ENCODE results near the gene LPCAT4. TPM values are rescaled to one million over a fixed set of nuclear protein-coding genes. Genes with fewer than 3 reads are reported as not detected.
A peak's percentile ranks its signal among the peaks of the same experiment; 100 is the strongest.

LPCAT4 gene
- total and polyA plus RNA-seq, 9 of the 15 experiments (the other 6 are each of a cell fraction or from before 2014, with no cell fraction given): 7.3 to 34.3 (median 14.4) TPM

DNA sequence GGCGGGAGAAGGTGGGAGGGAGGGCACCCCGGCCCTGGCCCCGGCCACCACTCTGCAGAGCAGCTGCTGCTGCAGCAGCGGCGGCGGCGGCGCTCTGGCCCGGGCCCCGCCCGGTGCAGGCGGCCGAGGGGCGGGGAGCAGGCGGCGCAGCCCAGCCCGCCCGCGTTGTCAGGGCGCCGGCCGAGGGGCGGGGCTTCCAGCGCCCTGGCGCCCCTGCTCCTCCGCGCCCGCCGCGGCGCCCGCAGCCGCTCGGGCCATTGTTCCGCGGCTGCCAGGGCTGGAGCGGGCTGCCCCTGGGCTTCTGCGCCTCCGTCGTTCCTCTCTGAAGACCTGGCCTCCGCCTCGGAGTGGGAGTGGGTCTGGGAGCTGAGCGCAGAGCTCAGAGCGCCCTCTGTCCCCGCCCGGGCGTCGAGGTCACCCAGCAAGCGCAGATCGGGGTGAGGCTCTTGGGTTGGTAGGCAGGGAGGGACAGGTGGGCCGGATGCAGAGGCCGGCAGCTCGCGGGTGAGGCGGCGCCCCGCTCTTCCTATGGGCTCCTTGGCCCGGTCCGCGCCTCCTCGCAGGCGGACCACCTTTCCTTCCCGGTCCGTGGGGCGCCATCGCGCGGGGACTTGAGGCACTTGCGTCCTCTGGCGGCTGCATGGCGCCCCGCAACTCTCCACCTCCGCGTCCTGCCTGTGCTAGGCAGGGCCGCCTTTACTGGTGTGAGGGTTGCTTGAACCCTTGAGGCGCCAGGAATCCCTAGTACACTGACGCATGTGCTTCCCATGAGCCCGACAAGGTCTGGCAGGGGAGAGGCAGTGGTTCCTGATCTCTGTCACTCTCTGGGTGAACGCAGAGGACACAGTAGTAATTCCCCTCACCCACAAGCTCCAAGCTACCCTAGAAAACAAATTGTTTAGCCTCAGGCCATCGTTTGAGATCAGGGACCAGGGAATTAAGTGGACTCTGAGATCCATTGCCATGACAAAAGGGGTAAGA lies at the start of gene LPCAT4 (continued):
- peak; percentile 80 for TF ChIP-seq MGA (IDR thresholded peaks at IDR 0.05)
- TF ChIP-seq KDM5B (IDR thresholded peaks at IDR 0.05; ENCODE audit: insufficient replicate concordance, low read depth, low read length): peak; percentile 58
- TF ChIP-seq, protein P1, sequence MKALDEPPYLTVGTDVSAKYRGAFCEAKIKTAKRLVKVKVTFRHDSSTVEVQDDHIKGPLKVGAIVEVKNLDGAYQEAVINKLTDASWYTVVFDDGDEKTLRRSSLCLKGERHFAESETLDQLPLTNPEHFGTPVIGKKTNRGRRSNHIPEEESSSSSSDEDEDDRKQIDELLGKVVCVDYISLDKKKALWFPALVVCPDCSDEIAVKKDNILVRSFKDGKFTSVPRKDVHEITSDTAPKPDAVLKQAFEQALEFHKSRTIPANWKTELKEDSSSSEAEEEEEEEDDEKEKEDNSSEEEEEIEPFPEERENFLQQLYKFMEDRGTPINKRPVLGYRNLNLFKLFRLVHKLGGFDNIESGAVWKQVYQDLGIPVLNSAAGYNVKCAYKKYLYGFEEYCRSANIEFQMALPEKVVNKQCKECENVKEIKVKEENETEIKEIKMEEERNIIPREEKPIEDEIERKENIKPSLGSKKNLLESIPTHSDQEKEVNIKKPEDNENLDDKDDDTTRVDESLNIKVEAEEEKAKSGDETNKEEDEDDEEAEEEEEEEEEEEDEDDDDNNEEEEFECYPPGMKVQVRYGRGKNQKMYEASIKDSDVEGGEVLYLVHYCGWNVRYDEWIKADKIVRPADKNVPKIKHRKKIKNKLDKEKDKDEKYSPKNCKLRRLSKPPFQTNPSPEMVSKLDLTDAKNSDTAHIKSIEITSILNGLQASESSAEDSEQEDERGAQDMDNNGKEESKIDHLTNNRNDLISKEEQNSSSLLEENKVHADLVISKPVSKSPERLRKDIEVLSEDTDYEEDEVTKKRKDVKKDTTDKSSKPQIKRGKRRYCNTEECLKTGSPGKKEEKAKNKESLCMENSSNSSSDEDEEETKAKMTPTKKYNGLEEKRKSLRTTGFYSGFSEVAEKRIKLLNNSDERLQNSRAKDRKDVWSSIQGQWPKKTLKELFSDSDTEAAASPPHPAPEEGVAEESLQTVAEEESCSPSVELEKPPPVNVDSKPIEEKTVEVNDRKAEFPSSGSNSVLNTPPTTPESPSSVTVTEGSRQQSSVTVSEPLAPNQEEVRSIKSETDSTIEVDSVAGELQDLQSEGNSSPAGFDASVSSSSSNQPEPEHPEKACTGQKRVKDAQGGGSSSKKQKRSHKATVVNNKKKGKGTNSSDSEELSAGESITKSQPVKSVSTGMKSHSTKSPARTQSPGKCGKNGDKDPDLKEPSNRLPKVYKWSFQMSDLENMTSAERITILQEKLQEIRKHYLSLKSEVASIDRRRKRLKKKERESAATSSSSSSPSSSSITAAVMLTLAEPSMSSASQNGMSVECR (CRISPR knock-in tag; IDR thresholded peaks at IDR 0.05): peak; percentile 83
- no peak for TF ChIP-seq RBM17 (IDR thresholded peaks at IDR 0.05; ENCODE audit: borderline replicate concordance, low read depth, low read length)
- TF ChIP-seq ESRRB (CRISPR knock-in tag; IDR thresholded peaks at IDR 0.05; ENCODE audit: borderline replicate concordance): no peak
- TF ChIP-seq NFIC (IDR thresholded peaks at IDR 0.05): peak; percentile 35
- TF ChIP-seq RB1 (IDR thresholded peaks at IDR 0.05; ENCODE audit: low read depth): peak; percentile 86
- TF ChIP-seq XRCC3 (IDR thresholded peaks at IDR 0.05): no peak
- TF ChIP-seq MXI1 (IDR thresholded peaks at IDR 0.05; ENCODE audit: low read depth, low read length): peak; percentile 13; the same call in 1 of the 2 replicates
- peak; percentile 53 for TF ChIP-seq BRD9 (IDR thresholded peaks at IDR 0.05; ENCODE audit: low read depth, partially characterized antibody)

All from K562 (cell line).